Measurements from ENCODE around the gene SCML2.
"Not testable (repeated sequence)": the region's sequence is repeated elsewhere in the genome, so short reads cannot be mapped to it uniquely, and the experiment has no call there.

SCML2 gene

DNA sequence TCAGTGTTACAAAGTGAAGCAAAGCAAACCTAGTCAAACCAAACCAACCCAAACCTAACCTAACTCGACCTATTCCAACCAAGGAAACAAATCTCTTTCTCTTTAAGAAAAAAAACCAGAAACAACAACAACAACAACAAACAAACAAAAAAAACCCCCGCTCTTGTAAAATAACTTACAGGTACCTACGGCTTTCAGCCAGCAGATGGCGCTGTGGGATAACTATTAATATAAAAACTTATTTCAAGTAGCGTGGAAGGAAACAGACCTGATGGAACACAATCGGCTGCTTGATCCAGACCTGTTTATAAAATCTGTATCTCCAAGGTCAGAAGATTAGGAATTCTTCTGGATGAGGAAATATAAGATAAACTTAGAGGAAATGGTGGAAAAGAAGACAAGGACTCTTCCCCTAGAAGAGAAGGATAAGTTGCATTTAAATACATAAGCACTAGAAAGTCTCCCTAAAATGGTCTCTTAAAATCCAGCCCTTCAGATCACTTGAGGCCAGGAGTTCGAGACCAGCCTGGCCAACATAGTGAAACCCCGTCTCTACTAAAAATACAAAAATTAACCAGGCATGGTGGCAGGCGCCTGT is 36.6 kb upstream of the SCML2 start:
- no peaks in the 10 kb centered on the region for H3K79me2 ChIP-seq (ENCODE audit: low read length)
- H3K27ac ChIP-seq (ENCODE audit: low read length) = no peak overlapping the region
- no peaks in the 10 kb centered on the region for H3K9me2 ChIP-seq (replicated peaks; ENCODE audit: insufficient read depth, low read length)
- no peaks in the 10 kb centered on the region for H4K20me1 ChIP-seq (ENCODE audit: insufficient read depth, low read length)
- H3K4me1 ChIP-seq (ENCODE audit: low read length) = no peaks in the 10 kb centered on the region
- peak overlapping the region; percentile 37 for H3K4me2 ChIP-seq (ENCODE audit: low read depth, low read length)
- no peaks in the 10 kb centered on the region for H3K36me3 ChIP-seq (replicated peaks; ENCODE audit: insufficient read depth, low read length)
- H3K4me3 ChIP-seq (ENCODE audit: low read length) = no peak overlapping the region
- TF ChIP-seq CTCF (IDR thresholded peaks at IDR 0.05; ENCODE audit: low read length) (peak; percentile 56), EZH2 (optimal IDR thresholded peaks at IDR 0.05; ENCODE audit: low read depth, low read length) (no peak)
- peak overlapping the region; percentile 48; the same call in 1 of the 2 replicates for H2AFZ ChIP-seq (ENCODE audit: low read length)
- no peaks in the 10 kb centered on the region for H3K27me3 ChIP-seq (replicated peaks; ENCODE audit: insufficient read depth, low read length)
- H3F3A ChIP-seq (ENCODE audit: insufficient read depth, low read length) = no peaks in the 10 kb centered on the region
- H3K9ac ChIP-seq (ENCODE audit: low read length) = no peak overlapping the region
- H3K9me3 ChIP-seq (replicated peaks; ENCODE audit: insufficient read depth, low read length) = no peaks in the 10 kb centered on the region
- DNase-seq = peak; percentile 53

GRCh38 chrX:18389966-18390365 is 35.5 kb upstream of the SCML2 start:
- DNase-seq = no peak
- H3K4me2 ChIP-seq (ENCODE audit: low read depth, low read length) = no peak overlapping the region
- H3K27ac ChIP-seq (ENCODE audit: low read length) = no peak overlapping the region
- H3K27me3 ChIP-seq (replicated peaks; ENCODE audit: insufficient read depth, low read length) = no peaks in the 10 kb centered on the region
- H4K20me1 ChIP-seq (ENCODE audit: insufficient read depth, low read length) = no peaks in the 10 kb centered on the region
- TF ChIP-seq EZH2 (optimal IDR thresholded peaks at IDR 0.05; ENCODE audit: low read depth, low read length) (no peak), CTCF (IDR thresholded peaks at IDR 0.05; ENCODE audit: low read length) (peak; percentile 21)
- H3F3A ChIP-seq (ENCODE audit: insufficient read depth, low read length) = no peaks in the 10 kb centered on the region
- H3K79me2 ChIP-seq (ENCODE audit: low read length) = no peaks in the 10 kb centered on the region
- H3K9ac ChIP-seq (ENCODE audit: low read length) = no peak overlapping the region
- no peak overlapping the region for H2AFZ ChIP-seq (ENCODE audit: low read length)
- H3K9me2 ChIP-seq (replicated peaks; ENCODE audit: insufficient read depth, low read length) = no peaks in the 10 kb centered on the region
- no peak overlapping the region for H3K4me3 ChIP-seq (ENCODE audit: low read length)
- no peaks in the 10 kb centered on the region for H3K4me1 ChIP-seq (ENCODE audit: low read length)
- H3K9me3 ChIP-seq (replicated peaks; ENCODE audit: insufficient read depth, low read length) = no peaks in the 10 kb centered on the region
- no peaks in the 10 kb centered on the region for H3K36me3 ChIP-seq (replicated peaks; ENCODE audit: insufficient read depth, low read length)

DNA sequence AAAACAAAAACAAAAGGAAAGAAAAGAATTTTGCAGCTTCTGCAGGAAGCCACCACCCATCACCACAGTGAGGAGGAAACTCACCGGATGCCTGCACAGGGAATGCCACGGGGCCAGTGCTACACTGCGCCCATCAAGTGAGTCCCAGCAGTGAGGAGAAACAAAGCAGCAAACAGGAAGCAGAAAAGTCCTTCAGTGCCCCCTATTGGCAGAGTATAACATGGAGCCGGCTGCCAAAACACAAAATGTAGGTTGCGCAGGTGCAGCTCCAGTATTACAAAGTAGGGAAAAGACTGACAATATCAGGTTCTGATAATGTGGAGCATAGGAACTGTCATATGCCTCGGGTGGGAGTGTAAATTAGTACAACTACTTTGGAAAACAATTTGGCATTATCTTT is 23.3 kb upstream of the SCML2 start:
- Histone ChIP-seq H3K79me2 (ENCODE audit: low read length) (no peaks in the 10 kb centered on the region), H3K9me2 (replicated peaks; ENCODE audit: insufficient read depth, low read length) (no peaks in the 10 kb centered on the region), H2AFZ (ENCODE audit: low read length) (no peak overlapping the region), H3F3A (ENCODE audit: insufficient read depth, low read length) (no peaks in the 10 kb centered on the region), H3K4me1 (ENCODE audit: low read length) (no peaks in the 10 kb centered on the region), H3K27ac (ENCODE audit: low read length) (no peak overlapping the region), H3K27me3 (replicated peaks; ENCODE audit: insufficient read depth, low read length) (no peaks in the 10 kb centered on the region), H3K9ac (ENCODE audit: low read length) (no peak overlapping the region), H3K4me2 (ENCODE audit: low read depth, low read length) (no peak overlapping the region), H3K4me3 (ENCODE audit: low read length) (no peak overlapping the region), H3K9me3 (replicated peaks; ENCODE audit: insufficient read depth, low read length) (no peaks in the 10 kb centered on the region), H4K20me1 (ENCODE audit: insufficient read depth, low read length) (no peaks in the 10 kb centered on the region), H3K36me3 (replicated peaks; ENCODE audit: insufficient read depth, low read length) (no peaks in the 10 kb centered on the region)
- peak; percentile 30 for DNase-seq
- TF ChIP-seq EZH2 (optimal IDR thresholded peaks at IDR 0.05; ENCODE audit: low read depth, low read length) (no peak), CTCF (IDR thresholded peaks at IDR 0.05; ENCODE audit: low read length) (peak; percentile 62)

GRCh38 chrX:18375131-18375805 is 20.8 kb upstream of the SCML2 start:
- not testable (repeated sequence) for H3K9ac ChIP-seq (ENCODE audit: low read length); H3K4me2 ChIP-seq (ENCODE audit: low read depth, low read length); H3K9me3 ChIP-seq (replicated peaks; ENCODE audit: insufficient read depth, low read length); H3K9me2 ChIP-seq (replicated peaks; ENCODE audit: insufficient read depth, low read length); H2AFZ ChIP-seq (ENCODE audit: low read length); H3F3A ChIP-seq (ENCODE audit: insufficient read depth, low read length); H4K20me1 ChIP-seq (ENCODE audit: insufficient read depth, low read length); H3K27ac ChIP-seq (ENCODE audit: low read length); DNase-seq; H3K4me3 ChIP-seq (ENCODE audit: low read length); H3K4me1 ChIP-seq (ENCODE audit: low read length); H3K27me3 ChIP-seq (replicated peaks; ENCODE audit: insufficient read depth, low read length); H3K79me2 ChIP-seq (ENCODE audit: low read length); H3K36me3 ChIP-seq (replicated peaks; ENCODE audit: insufficient read depth, low read length)

DNA sequence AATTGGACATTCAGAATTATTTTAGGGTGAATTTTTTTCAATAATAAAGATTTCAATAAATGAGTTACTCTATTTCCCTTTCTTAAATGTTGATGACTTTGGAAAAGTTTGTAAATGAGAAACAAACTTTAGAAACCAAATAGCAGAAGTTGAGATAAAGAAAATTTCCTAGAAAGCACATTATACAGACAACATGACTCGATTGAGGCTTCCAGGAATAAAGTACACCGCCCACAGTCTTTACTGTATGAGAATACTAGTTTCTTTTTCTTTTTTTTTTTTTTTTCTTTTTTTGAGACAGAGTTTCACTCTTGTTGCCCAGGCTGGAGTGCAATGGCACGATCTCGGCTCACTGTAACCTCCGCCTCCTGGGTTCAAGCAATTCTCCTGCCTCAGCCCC is 14.6 kb upstream of the SCML2 start:
- not testable (repeated sequence) for H3K9me3 ChIP-seq (replicated peaks; ENCODE audit: insufficient read depth, low read length); H3K4me2 ChIP-seq (ENCODE audit: low read depth, low read length); H3K27ac ChIP-seq (ENCODE audit: low read length); H4K20me1 ChIP-seq (ENCODE audit: insufficient read depth, low read length); H3K36me3 ChIP-seq (replicated peaks; ENCODE audit: insufficient read depth, low read length); H3K79me2 ChIP-seq (ENCODE audit: low read length); H2AFZ ChIP-seq (ENCODE audit: low read length); H3K9ac ChIP-seq (ENCODE audit: low read length); H3F3A ChIP-seq (ENCODE audit: insufficient read depth, low read length); H3K27me3 ChIP-seq (replicated peaks; ENCODE audit: insufficient read depth, low read length); H3K4me1 ChIP-seq (ENCODE audit: low read length); H3K9me2 ChIP-seq (replicated peaks; ENCODE audit: insufficient read depth, low read length); DNase-seq; H3K4me3 ChIP-seq (ENCODE audit: low read length)
